Small intestine (tissue), 7 donors: Measurements from ENCODE around the gene INO80E. TPM values are rescaled to one million over a fixed set of nuclear protein-coding genes. Genes with fewer than 3 reads are reported as not detected.
A peak's percentile ranks its signal among the peaks of the same experiment; 100 is the strongest.

Experiments
- DNase-seq, 2 donors: peaks; one replicate each; pipeline versions ENCODE4 v3.0.0 to v3.0.0-alpha.2; 2013
- FAIRE-seq: peaks from 2 replicates; lab custom pipeline; 2012; peaks lifted over from hg19 to GRCh38; lab: Jason Lieb, UNC
- H3K27ac ChIP-seq, 3 donors: one replicate each; pipeline ENCODE4 v1.5.1; 2013; ENCODE audit warnings: low read length in 2 of 3, mild to moderate bottlenecking in 2 of 3, control low read depth in 1 of 3, inconsistent platforms in 1 of 3, low read depth in 1 of 3, moderate library complexity in 1 of 3
- H3K27me3 ChIP-seq, 3 donors: one replicate each; pipeline ENCODE4 v1.6.1; 2013; ENCODE audit warnings: low read length in 3 of 3, inconsistent platforms in 1 of 3; ENCODE audit not compliant: control insufficient read depth in 3 of 3, insufficient read depth in 3 of 3
- H3K36me3 ChIP-seq, 3 donors: one replicate each; pipeline ENCODE4 v1.6.1; 2013; ENCODE audit warnings: low read length in 3 of 3, inconsistent platforms in 1 of 3, low read depth in 1 of 3, mild to moderate bottlenecking in 1 of 3, moderate library complexity in 1 of 3; ENCODE audit not compliant: control insufficient read depth in 3 of 3, insufficient read depth in 2 of 3
- H3K4me1 ChIP-seq, 3 donors: one replicate each; pipeline ENCODE4 v1.6.1; 2013; ENCODE audit warnings: low read length in 2 of 3, inconsistent platforms in 1 of 3, low read depth in 1 of 3, mild to moderate bottlenecking in 1 of 3, moderate library complexity in 1 of 3; ENCODE audit not compliant: control insufficient read depth in 3 of 3, insufficient read depth in 2 of 3
- H3K4me3 ChIP-seq, 3 donors: one replicate each; pipeline ENCODE4 v1.5.1; 2013; ENCODE audit warnings: low read length in 3 of 3, control low read depth in 1 of 3, inconsistent platforms in 1 of 3, low read depth in 1 of 3, mild to moderate bottlenecking in 1 of 3, moderate library complexity in 1 of 3
- H3K9me3 ChIP-seq, 2 donors: one replicate each; pipeline ENCODE4 v1.6.1; 2013; ENCODE audit warnings: low read depth in 1 of 2, low read length in 1 of 2; ENCODE audit not compliant: control insufficient read depth in 2 of 2, insufficient read depth in 1 of 2
- WGBS, 3 donors: extraction: QIAGEN DNeasy Blood & Tissue Kit; methylation state at CpG; one replicate each; pipeline ENCODE4 v1.1.7; 2013; 5-methylcytosine and 5-hydroxymethylcytosine counted together
- polyA plus RNA-seq, 4 donors: library from polyadenylated mRNA; stranded (reverse) in 3 of 4; unstranded in 1 of 4; fragments of 200-250 nt in 3 of 4; fragments of 120-200 nt in 1 of 4; gene quantifications; one replicate each; pipeline versions ENCODE4 v1.2.1 to v1.2.3, GENCODE V29; 2013
- donor health status: healthy with polysubstance abuse.
- donor health status: control.
- donor health status: control.
- donor health status: Bipolar disorder and iron deficiency.
- donor health status: healthy.

Gene INO80E
- polyA plus RNA-seq, 4 donors: 49.2 to 80.4 (median 55.9) TPM

DNA sequence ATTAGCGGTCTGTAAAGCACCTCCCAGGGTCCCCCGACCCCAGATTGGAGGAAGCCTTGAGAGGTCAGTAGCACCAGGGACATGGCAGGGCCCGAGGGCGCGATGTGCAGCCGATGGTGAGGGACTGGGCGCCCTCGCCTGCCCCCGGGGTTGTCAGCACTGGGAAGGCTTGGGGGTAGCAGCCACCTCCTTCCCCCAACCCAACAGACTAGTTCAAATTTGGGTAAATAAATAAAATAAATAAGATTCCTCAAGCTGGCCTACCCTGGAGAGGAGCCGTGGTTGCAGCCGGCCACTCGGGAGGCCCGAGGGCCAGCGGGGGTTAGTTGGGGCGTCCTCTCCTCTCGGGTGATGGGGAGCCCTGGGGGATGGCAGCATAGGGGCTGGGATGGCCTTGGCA is 28.4 kb downstream of the INO80E start:
- FAIRE-seq (no peak), DNase-seq (no peak)
- Histone ChIP-seq H3K27ac (no peak overlapping the region), H3K27me3 (peaks cover 3 to 47% (median 4%) of the 10 kb centered on the region in 3 donors), H3K9me3 (no peaks in the 10 kb centered on the region), H3K4me1 (peaks cover 0 to 6% (median 0%) of the 10 kb centered on the region in 3 donors), H3K36me3 (no peaks in the 10 kb centered on the region), H3K4me3 (no peak overlapping the region)
- WGBS, 3 donors: 66 to 81% (median 72%) methylated on average over 13 to 16 of the region's 16 CpGs

DNA sequence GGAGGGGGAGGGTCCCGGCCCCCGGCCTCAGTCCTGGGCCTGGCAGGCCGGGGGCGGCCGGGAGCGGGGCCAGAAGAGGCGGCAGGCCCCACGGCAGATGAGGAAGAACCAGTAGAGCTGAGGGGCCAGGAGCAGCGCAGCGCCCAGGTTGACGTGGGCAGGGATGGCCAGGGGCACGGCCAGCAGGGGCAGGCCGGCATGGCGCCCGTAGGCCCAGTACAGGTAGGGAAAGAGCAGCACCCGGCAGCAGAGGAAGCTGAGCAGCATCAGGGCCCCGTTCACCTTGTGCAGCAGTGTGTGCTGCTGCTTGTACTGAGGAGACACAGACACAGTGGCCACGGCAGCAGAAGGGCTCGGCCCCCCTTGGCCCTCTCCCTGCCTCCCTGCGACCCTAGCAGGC is 29.1 kb downstream of the INO80E start:
- no peak for DNase-seq
- no peak overlapping the region for H3K27ac ChIP-seq
- H3K9me3 ChIP-seq: no peaks in the 10 kb centered on the region
- H3K4me1 ChIP-seq: peaks cover 0 to 6% (median 0%) of the 10 kb centered on the region in 3 donors
- WGBS, 3 donors: 56 to 72% (median 60%) methylated on average over 13 to 20 of the region's 20 CpGs
- H3K36me3 ChIP-seq: no peaks in the 10 kb centered on the region
- no peak overlapping the region for H3K4me3 ChIP-seq
- H3K27me3 ChIP-seq: peaks cover 5 to 54% (median 7%) of the 10 kb centered on the region in 3 donors
- no peak for FAIRE-seq

DNA sequence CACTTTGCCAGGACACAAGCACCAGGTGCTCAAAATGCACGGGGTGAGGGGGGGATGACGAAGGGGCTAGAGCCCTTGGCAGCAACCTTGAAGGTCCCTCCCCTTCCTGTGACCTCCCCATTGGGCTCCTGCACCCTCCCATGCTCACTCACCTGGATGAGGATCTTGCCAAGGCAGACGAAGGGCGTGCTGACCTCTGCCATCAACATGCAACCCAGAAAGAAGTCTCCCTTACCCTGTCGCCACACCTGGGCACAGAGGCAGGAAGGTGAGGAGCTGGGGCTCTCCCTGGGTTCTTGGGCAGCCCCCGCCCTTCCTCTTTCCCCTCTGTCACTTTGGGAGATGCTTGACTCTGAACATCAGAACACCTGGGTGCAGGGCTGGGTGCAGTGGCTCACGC is 29.5 kb downstream of the INO80E start:
- FAIRE-seq: no peak
- Histone ChIP-seq H3K4me3 (no peak overlapping the region), H3K9me3 (no peaks in the 10 kb centered on the region), H3K36me3 (no peaks in the 10 kb centered on the region), H3K27me3 (peaks cover 5 to 58% (median 7%) of the 10 kb centered on the region in 3 donors), H3K27ac (no peak overlapping the region), H3K4me1 (peaks cover 0 to 6% (median 0%) of the 10 kb centered on the region in 3 donors)
- DNase-seq: no peak
- 31 to 67% (median 35%) methylated on average over 5 to 7 of the region's 7 CpGs for WGBS, 3 donors

DNA sequence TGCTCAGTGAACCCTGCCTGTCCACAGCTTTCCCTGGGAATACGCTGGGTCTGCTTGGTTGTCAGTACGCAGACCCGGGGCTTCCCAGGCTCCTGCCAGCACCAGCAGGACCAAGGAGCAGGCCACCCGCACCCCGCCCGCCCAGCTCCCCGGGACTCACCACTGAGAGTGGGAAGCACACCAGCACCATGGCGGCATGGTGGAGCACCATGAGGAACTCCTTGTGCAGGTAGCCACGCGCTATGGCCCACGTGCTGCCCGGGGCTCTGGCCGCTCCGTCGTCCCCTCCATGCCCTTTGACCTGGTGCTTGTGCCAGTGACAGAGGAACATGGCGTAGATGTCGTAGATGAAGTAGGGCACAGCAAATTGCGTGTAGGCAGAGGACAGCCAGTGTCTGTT is 30.4 kb downstream of the INO80E start:
- H3K27ac ChIP-seq: no peak overlapping the region
- peaks cover 0 to under 1% (median 0%) of the 10 kb centered on the region in 3 donors for H3K4me1 ChIP-seq
- no peak for DNase-seq
- no peaks in the 10 kb centered on the region for H3K9me3 ChIP-seq
- no peaks in the 10 kb centered on the region for H3K36me3 ChIP-seq
- no peak overlapping the region for H3K4me3 ChIP-seq
- peaks cover 7 to 60% (median 7%) of the 10 kb centered on the region in 3 donors for H3K27me3 ChIP-seq
- no peak for FAIRE-seq
- WGBS, 3 donors: 78 to 89% (median 81%) methylated on average over 18 of the region's 18 CpGs

DNA sequence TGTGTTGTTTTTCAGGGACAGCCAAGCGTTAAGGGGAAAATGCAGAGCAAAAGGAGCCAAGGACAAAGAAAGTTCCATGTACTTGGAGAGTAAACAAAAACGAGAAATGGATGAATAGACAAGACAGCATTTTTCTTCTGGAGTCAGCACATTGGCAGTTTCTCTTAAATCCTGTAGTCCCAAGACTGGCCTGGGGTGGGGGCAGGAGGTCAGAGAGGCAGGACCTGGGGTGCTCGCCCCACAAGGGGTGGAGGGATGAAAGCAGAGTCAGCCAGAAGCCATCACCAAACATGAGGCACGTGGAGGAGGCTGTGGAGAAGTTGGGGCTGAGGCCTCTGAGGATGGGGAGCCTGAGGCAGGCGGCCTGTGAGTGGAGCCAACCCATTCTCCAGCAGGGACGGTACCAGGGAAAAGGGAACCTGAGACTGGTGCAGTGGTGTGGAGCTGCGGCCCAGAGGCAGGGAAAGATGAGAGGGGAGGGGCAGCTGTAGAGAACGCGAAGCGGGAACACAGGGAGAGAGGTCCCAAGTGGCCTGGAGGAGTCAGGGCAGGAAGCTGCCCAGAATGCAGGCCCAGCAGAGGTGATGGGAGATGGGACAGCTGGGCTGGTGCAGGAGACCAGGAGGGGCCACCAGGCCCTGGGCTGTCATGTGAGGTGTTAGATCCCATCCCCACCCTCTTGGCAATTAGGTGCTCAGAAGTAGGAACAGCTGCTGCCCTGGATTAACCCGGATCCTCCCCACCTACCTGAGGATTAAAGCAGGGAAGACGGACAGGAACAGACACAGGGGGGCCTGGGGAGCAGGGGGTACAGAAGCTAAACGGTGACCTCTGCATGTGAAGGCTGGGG is 31.8 kb downstream of the INO80E start:
- WGBS, 3 donors: 40 to 49% (median 43%) methylated on average over 12 to 13 of the region's 13 CpGs
- no peak for FAIRE-seq

DNA sequence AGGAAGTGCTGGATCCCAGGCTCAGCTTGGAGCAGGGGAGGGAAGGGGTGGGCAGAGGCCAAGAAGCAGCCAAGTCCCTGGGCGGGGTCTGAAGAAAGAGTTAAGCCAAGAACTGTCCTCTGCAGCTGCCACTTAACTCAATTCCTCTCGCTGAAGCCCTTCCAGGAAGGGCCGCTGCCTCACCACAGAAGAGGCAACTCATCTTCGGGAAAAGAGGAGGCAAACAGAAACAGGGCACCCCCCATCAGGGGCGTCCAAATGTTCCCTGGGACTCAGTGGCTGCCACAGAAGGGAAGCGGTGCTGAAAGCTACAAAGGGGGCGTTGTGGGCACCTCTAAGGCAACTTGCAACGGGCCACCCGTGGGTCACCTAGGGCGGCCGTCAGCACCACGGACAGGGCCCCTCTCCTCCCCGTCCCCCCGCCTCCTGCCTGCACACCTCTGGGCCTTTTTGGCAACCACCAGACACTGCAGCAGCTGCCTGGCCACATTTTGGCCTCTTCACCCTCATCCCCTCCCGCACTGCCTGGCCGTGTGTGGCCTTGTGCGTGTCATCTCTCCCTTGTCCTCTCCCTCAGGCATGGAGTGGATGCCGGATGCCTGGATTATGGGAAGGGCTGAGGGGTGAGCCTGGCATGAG is 32.5 kb downstream of the INO80E start:
- Histone ChIP-seq H3K4me1 (no peaks in the 10 kb centered on the region), H3K36me3 (no peaks in the 10 kb centered on the region), H3K4me3 (no peak overlapping the region), H3K9me3 (no peaks in the 10 kb centered on the region), H3K27ac (no peak overlapping the region), H3K27me3 (peaks cover 10 to 78% (median 14%) of the 10 kb centered on the region in 3 donors)
- peak in 1 of 2 donors; percentile 30 for DNase-seq
- no peak for FAIRE-seq
- 12 to 18% (median 13%) methylated on average over 16 to 18 of the region's 18 CpGs for WGBS, 3 donors

More for the DNA sequence above, 31.8 kb downstream of the INO80E start:
- no peaks in the 10 kb centered on the region for H3K9me3 ChIP-seq
- no peak overlapping the region for H3K27ac ChIP-seq
- no peak overlapping the region for H3K4me3 ChIP-seq
- no peak for DNase-seq
- H3K4me1 ChIP-seq: no peaks in the 10 kb centered on the region
- H3K27me3 ChIP-seq: peaks cover 10 to 74% (median 14%) of the 10 kb centered on the region in 3 donors
- H3K36me3 ChIP-seq: no peaks in the 10 kb centered on the region

DNA sequence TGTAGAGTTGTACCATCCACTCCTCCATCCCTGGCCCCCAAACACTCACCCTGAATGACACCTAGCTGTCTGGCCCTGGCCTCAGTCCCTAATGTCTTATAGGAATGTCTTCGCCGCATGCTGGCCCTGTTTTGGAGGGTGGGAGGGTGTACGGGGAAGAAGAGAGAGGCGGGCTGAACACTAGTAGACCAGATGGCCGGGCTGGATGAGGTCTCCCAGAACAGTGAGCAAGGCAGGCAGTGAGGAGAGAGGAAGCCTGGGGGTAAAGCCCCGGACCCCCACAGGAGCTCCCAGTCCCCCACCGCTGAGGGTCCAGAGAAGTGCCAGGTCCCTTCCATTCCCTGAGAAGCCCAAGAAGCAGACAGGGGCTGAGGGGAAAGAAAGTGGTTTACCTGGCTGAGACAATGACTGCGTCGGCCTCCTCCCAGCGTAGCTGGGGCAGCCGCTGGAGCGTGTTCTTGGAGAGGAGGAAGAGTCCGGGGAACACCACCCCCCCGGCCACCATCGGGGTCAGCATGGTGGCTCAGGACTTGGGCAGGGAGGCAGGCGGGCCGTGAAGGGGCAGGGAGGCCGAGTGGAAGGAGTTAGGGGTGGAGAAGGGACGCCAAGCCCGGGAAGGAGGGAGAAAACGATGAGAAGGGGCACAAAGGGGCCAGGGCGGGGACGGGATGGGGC is 34.1 kb downstream of the INO80E start:
- no peaks in the 10 kb centered on the region for H3K36me3 ChIP-seq
- FAIRE-seq (no peak), DNase-seq (no peak)
- no peaks in the 10 kb centered on the region for H3K4me1 ChIP-seq
- peaks cover 10 to 73% (median 15%) of the 10 kb centered on the region in 3 donors for H3K27me3 ChIP-seq
- H3K9me3 ChIP-seq: no peaks in the 10 kb centered on the region
- no peak overlapping the region for H3K27ac ChIP-seq
- no peak overlapping the region for H3K4me3 ChIP-seq
- 18 to 20% (median 19%) methylated on average over 23 of the region's 23 CpGs for WGBS, 3 donors

DNA sequence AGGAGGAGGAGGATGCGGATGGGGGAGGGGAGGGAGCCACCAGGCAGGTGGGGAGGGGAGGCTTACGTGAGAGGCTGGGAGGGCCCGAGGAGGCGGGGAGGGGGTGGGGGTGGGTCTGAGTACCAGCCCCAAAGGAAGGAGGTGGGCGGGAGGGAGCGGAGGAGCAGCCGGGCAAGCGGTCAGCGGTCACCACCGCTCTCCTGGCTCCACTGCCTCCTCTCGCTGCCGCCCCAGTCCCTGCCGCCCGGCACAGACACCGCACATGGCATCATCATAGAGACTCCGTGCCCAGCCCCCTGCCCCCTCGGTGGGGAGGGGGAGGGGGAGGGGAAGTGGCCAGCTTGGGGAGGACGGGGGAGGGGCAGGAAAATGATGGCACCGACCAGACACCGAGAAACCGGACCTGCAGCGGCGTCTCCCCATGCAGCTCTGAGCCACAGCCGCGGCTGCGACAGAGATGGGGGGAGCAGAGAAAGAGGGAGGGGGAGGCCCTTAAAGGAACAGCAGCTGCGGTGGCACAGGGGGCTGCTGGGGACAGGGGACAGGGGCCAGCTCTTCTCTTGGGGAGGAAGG is 34.9 kb downstream of the INO80E start, which contains the start of gene TLCD3B:
TLCD3B (minus strand) TSS at position 431 of the 573 bp plus-strand sequence. CDS start 744 bp downstream, outside the sequence.
- FAIRE-seq (no peak), DNase-seq (no peak)
- WGBS, 3 donors: 0 to 3% (median 2%) methylated on average over 14 to 27 of the region's 27 CpGs
- Histone ChIP-seq H3K9me3 (no peaks in the 10 kb centered on the region), H3K27ac (no peak within 1 kb of the TSS), H3K4me1 (no peaks in the 10 kb centered on the region), H3K27me3 (peaks cover 7 to 70% (median 17%) of the 10 kb centered on the region in 3 donors), H3K4me3 (no peak within 1 kb of the TSS), H3K36me3 (no peaks in the 10 kb centered on the region)
